Renal cortex interstitium (tissue), 11 donors: Measurements from ENCODE around the gene SRRM4. TPM values are rescaled to one million over a fixed set of nuclear protein-coding genes. Genes with fewer than 3 reads are reported as not detected.

Experiments
- DNase-seq, 11 donors: peaks; one replicate each; pipeline ENCODE4 v3.0.0-alpha.2; 2013; ENCODE audit warnings: low read depth in 9 of 11, low spot score in 4 of 11; ENCODE audit errors: extremely low read depth in 1 of 11
- polyA plus RNA-seq, 3 donors: library from polyadenylated mRNA; unstranded; fragments of 120-200 nt; gene quantifications; one replicate each; pipeline ENCODE4 v1.2.1, GENCODE V29; 2013; ENCODE audit not compliant: insufficient read length in 3 of 3

The SRRM4 gene
- polyA plus RNA-seq, 3 donors, result 0.03 to 0.05 (median 0.03) TPM

GRCh38 chr12:119055977-119056376, 74.6 kb downstream of the SRRM4 start:
- no peak for DNase-seq

- DNase-seq, result peak; percentile 29 to 71 (median 61)
Measured at GRCh38 chr12:119060847-119061796, 79.8 kb downstream of the SRRM4 start.

GRCh38 chr12:119068129-119068856, 87.0 kb downstream of the SRRM4 start:
- DNase-seq, result no peak

GRCh38 chr12:119069147-119069642, 87.9 kb downstream of the SRRM4 start:
- DNase-seq, result no peak

GRCh38 chr12:119071176-119071575, 89.8 kb downstream of the SRRM4 start:
- DNase-seq, result no peak

- DNase-seq, result no peak
Measured at GRCh38 chr12:119071638-119072231, 90.4 kb downstream of the SRRM4 start.

GRCh38 chr12:119072440-119072839, 91.1 kb downstream of the SRRM4 start:
- DNase-seq, result no peak

GRCh38 chr12:119075222-119075787, 94.0 kb downstream of the SRRM4 start:
- no peak for DNase-seq

GRCh38 chr12:119075918-119076317, 94.6 kb downstream of the SRRM4 start:
- DNase-seq, result no peak

GRCh38 chr12:119079530-119079929, 98.2 kb downstream of the SRRM4 start:
- DNase-seq, result no peak

- DNase-seq, result no peak
Measured at GRCh38 chr12:119082016-119082415, 100.7 kb downstream of the SRRM4 start.

GRCh38 chr12:119082496-119082895, 101.2 kb downstream of the SRRM4 start:
- no peak for DNase-seq

- DNase-seq, result no peak
Measured at GRCh38 chr12:119088685-119089379, 107.5 kb downstream of the SRRM4 start.

GRCh38 chr12:119089380-119090013, 108.2 kb downstream of the SRRM4 start:
- no peak for DNase-seq

- no peak for DNase-seq
Measured at GRCh38 chr12:119090276-119090675, 108.9 kb downstream of the SRRM4 start.

- DNase-seq, result no peak
Measured at GRCh38 chr12:119090865-119091264, 109.5 kb downstream of the SRRM4 start.

GRCh38 chr12:119096429-119097202, 115.3 kb downstream of the SRRM4 start:
- DNase-seq, result no peak

- no peak for DNase-seq
Measured at GRCh38 chr12:119100933-119101332, 119.6 kb downstream of the SRRM4 start.
